Peyer's patch (tissue), 4 donors: ENCODE results near the gene FBXW9. TPM values are rescaled to one million over a fixed set of nuclear protein-coding genes. Genes with fewer than 3 reads are reported as not detected.
A peak's percentile ranks its signal among the peaks of the same experiment; 100 is the strongest.
"Not testable (repeated sequence)": the region's sequence is repeated elsewhere in the genome, so short reads cannot be mapped to it uniquely, and the experiment has no call there.

Experiments used
- DNase-seq, 3 donors: peaks; one replicate each; pipeline ENCODE4 v3.0.0-alpha.2; 2017 to 2019
- H3K27ac ChIP-seq, 4 donors: fragments of 200-600 bp; sonication (generic); one replicate each; pipeline ENCODE4 v1.5.1; 2016 to 2019
- H3K27me3 ChIP-seq, 2 donors: fragments of 200-600 bp; sonication (generic); one replicate each; pipeline ENCODE4 v1.5.1; 2019
- H3K36me3 ChIP-seq, 3 donors: fragments of 200-600 bp; sonication (generic); one replicate each; pipeline ENCODE4 v1.5.1; 2016 to 2019
- H3K4me1 ChIP-seq, 4 donors: fragments of 200-600 bp; sonication (generic); one replicate each; pipeline ENCODE4 v1.5.1; 2016 to 2019
- H3K4me3 ChIP-seq, 4 donors: fragments of 200-600 bp; sonication (generic); 1 replicate in 3 of 4; 2 replicates in 1 of 4; pipeline ENCODE4 v1.5.1; 2016 to 2019; ENCODE audit warnings: mild to moderate bottlenecking in 1 of 4
- H3K9me3 ChIP-seq, 4 donors: fragments of 200-600 bp; sonication (generic); one replicate each; pipeline ENCODE4 v1.5.1; 2016 to 2019; ENCODE audit warnings: mild to moderate bottlenecking in 1 of 4
- POLR2A ChIP-seq, 2 donors: fragments of 450-650 bp; IDR thresholded peaks; one replicate each; pipeline ENCODE4 v1.5.1; 2017; ENCODE audit warnings: antibody characterized with exemption in 2 of 2, mild to moderate bottlenecking in 2 of 2, moderate library complexity in 2 of 2
- total RNA-seq, 4 donors: library from RNA; depleted of rRNA; stranded (reverse); fragments of >200 nt; gene quantifications; one replicate each; pipeline ENCODE4 v1.1.0, GENCODE V29; 2016
- TF ChIP-seq, protein P1 (sequence below), 6 experiments: fragments of 450-650 bp in 4 of 6; fragments of 200-600 bp in 2 of 6; sonication (generic) in 1 of 6; IDR thresholded peaks; one replicate each; pipeline ENCODE4 v1.5.1; 2017 to 2019; ENCODE audit warnings: antibody characterized with exemption in 6 of 6, mild to moderate bottlenecking in 3 of 6, moderate library complexity in 1 of 6

The FBXW9 gene
- total RNA-seq, 4 donors from 2014 or later, result 6.3 to 9.9 (median 7.0) TPM; not detected in 1

DNA sequence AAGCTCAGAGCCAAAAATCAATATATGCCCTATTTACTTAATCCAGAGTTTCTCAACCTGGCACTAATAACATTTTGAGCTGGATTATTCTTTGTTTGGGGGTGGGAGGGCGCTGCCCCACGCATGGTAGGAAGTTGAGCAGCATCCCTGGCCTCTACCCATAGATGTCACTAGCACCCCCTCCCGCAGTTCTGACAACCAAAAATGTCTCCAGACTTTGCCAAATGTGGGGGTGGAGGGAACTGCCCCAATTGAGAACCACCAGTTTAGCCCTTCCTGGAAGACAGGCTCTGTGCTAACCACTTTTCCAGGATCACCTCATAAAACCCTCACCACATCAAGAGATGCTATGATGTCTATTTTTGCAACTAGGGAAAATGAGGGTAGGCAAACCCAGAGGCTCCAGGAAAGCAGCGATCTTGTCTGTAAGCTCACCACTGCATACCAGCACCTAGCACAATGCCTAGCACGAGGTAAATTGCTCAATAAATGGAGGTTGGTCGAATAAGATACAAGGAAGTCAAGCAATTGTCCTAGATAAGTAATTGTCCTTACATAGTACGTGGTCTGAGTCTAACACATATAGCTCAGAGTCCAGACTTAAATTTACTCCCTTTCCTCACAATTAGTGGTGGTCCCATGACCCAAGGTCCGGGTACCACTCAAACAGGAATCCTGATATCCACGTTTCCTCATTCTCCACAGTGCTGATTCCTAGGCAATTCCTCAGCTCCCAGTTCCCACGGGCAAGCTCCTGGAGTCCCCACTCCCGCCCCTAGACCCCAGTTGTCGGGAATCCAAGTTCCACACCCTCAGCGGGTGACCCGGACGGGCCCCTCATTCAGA is 37.2 kb upstream of the FBXW9 start:
- peak overlapping the region; percentile 65 to 97 (median 90) for H3K4me3 ChIP-seq
- H3K27me3 ChIP-seq, result no peaks in the 10 kb centered on the region
- peaks cover 0 to 47% (median 29%) of the 10 kb centered on the region in 4 donors for H3K4me1 ChIP-seq
- H3K36me3 ChIP-seq, result peaks cover 0 to 30% (median 0%) of the 10 kb centered on the region in 3 donors
- H3K27ac ChIP-seq, result peak overlapping the region; percentile 89 to 98 (median 94)
- peak in 1 of 2 donors; percentile 8 for TF ChIP-seq POLR2A (IDR thresholded peaks at IDR 0.05)
- TF ChIP-seq, protein P1, sequence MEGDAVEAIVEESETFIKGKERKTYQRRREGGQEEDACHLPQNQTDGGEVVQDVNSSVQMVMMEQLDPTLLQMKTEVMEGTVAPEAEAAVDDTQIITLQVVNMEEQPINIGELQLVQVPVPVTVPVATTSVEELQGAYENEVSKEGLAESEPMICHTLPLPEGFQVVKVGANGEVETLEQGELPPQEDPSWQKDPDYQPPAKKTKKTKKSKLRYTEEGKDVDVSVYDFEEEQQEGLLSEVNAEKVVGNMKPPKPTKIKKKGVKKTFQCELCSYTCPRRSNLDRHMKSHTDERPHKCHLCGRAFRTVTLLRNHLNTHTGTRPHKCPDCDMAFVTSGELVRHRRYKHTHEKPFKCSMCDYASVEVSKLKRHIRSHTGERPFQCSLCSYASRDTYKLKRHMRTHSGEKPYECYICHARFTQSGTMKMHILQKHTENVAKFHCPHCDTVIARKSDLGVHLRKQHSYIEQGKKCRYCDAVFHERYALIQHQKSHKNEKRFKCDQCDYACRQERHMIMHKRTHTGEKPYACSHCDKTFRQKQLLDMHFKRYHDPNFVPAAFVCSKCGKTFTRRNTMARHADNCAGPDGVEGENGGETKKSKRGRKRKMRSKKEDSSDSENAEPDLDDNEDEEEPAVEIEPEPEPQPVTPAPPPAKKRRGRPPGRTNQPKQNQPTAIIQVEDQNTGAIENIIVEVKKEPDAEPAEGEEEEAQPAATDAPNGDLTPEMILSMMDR (IDR thresholded peaks at IDR 0.05), result peak in 1 of 6 experiments; percentile 22
- H3K9me3 ChIP-seq, result no peaks in the 10 kb centered on the region
- peak in 1 of 3 donors; percentile 41 for DNase-seq

DNA sequence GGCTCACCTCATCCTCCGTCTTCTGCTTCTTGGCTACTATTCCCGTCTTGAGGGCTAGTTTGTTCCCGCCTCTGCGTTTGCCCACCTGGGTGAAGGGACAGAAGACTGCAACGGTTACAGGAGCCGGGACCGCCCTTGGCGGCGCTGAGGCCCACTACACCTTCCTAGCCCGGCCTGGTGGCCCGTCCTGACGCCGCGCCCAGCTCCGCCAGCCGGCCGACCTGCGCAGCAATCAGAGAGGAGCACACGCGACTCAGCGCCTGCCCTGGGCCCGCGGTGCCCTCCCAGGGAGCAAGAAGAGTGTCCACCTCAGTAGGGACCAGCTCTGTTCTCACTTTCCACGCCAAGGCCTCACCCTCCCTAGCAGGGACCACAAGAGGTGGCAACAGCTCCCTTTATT is 34.9 kb upstream of the FBXW9 start:
- DNase-seq, result no peak
- H3K36me3 ChIP-seq, result peaks cover 0 to 41% (median 0%) of the 10 kb centered on the region in 3 donors
- H3K27me3 ChIP-seq, result no peaks in the 10 kb centered on the region
- no peak overlapping the region for H3K4me3 ChIP-seq
- H3K27ac ChIP-seq, result no peak overlapping the region
- TF ChIP-seq, protein P1 (IDR thresholded peaks at IDR 0.05), result no peak
- no peak for TF ChIP-seq POLR2A (IDR thresholded peaks at IDR 0.05)
- H3K9me3 ChIP-seq, result no peaks in the 10 kb centered on the region
- peaks cover 0 to 34% (median 22%) of the 10 kb centered on the region in 4 donors for H3K4me1 ChIP-seq

DNA sequence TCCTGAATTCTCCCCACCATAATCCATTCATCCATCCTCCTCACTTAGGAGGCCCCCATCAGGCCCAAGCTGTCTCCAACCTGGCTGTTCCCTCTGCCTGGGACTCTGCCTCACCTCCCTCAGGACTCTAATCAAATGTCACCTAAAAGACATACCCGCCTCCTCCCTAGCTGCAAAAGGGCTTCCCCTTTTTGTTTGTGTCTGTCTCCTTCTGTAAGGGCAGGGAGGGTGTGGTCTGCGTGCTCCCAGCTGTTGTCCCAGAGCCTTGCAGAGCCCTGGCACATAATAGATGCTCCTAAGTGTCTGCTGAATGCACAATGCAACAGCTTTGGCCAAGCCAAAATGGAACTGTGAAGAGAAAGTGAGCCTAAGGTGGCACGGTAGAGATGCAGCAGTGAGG is 33.6 kb upstream of the FBXW9 start:
- Histone ChIP-seq H3K9me3 (no peaks in the 10 kb centered on the region), H3K36me3 (peaks cover 0 to 41% (median 0%) of the 10 kb centered on the region in 3 donors), H3K4me3 (no peak overlapping the region), H3K4me1 (peaks cover 0 to 31% (median 19%) of the 10 kb centered on the region in 4 donors), H3K27ac (no peak overlapping the region), H3K27me3 (no peaks in the 10 kb centered on the region)
- TF ChIP-seq, protein P1 (IDR thresholded peaks at IDR 0.05), result no peak
- TF ChIP-seq POLR2A (IDR thresholded peaks at IDR 0.05), result no peak
- no peak for DNase-seq

DNA sequence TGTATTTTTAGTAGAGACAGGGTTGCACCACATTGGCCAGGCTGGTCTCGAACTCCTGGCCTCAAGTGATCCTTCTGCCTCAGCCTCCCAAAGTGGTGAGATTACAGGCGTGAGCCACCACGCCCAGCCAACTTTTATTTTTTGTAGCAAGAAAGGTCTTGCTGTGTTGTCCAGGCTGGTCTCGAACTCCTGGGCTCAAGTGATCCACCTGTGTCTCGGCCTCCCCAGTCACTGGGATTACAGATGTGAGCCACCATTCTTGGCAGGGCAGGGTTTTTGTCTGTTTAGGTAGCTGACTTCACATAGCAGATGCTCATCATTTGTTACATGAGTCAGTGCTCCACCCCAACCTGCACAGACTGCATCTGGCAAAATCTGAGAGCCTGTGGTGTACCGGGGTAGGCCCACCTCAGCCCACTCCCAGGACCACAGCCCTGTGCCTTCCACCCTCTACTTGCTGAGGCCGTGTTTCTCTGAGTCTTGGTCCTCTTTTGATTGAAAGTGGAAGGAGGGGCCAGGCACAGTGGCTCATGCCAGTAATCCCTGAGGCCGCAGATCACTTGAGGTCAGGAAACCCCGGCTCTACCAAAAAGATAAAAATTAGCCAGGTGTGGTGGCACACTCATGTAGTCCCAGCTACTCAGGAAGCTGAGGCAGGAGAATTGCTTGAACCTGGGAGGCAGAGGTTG is 31.5 kb upstream of the FBXW9 start:
- DNase-seq, result no peak
- no peak overlapping the region for H3K27ac ChIP-seq
- H3K4me3 ChIP-seq, result no peak overlapping the region
- peaks cover 0 to 41% (median 0%) of the 10 kb centered on the region in 3 donors for H3K36me3 ChIP-seq
- TF ChIP-seq, protein P1 (IDR thresholded peaks at IDR 0.05), result no peak
- no peak for TF ChIP-seq POLR2A (IDR thresholded peaks at IDR 0.05)
- no peaks in the 10 kb centered on the region for H3K27me3 ChIP-seq
- H3K4me1 ChIP-seq, result peaks cover 0 to 38% (median 12%) of the 10 kb centered on the region in 4 donors
- no peaks in the 10 kb centered on the region for H3K9me3 ChIP-seq

DNA sequence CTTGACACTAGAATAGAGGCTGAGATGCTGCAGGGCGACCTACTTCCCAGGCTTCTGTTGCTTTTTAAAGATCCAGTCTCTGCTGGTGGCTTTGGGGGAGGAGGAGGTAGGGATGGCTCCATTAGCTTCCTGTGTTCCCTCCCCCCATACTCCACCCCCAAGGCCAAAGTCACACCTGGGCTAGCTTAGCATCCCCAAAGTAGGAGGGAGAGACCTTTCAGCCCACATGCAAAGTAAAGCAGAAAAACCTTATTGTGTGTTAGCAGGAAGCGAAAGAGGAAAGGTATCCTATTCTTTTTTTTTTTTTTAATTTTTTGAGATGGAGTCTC is 30.5 kb upstream of the FBXW9 start:
- Histone ChIP-seq H3K27me3 (no peaks in the 10 kb centered on the region), H3K9me3 (no peaks in the 10 kb centered on the region), H3K27ac (no peak overlapping the region), H3K4me1 (peaks cover 0 to 30% (median 5%) of the 10 kb centered on the region in 4 donors), H3K4me3 (no peak overlapping the region), H3K36me3 (peaks cover 0 to 41% (median 0%) of the 10 kb centered on the region in 3 donors)
- no peak for DNase-seq
- TF ChIP-seq, protein P1 (IDR thresholded peaks at IDR 0.05), result no peak
- no peak for TF ChIP-seq POLR2A (IDR thresholded peaks at IDR 0.05)

DNA sequence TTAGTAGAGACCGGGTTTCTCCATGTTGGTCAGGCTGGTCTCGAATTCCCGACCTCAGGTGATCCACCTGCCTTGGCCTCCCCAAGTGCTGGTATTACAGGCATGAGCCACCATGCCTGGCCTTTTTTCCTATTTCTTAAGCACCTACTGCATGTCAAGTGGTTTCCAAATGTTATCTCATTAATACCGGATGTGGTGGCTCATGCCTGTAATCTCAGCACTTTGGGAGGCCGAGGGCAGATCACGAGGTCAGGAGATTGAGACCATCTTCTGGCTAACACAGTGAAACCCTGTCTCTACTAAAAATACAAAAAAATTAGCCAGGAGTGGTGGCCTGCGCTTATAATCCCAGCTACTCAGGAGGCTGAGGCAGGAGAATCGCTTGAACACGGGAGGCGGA is 29.2 kb upstream of the FBXW9 start:
- not testable (repeated sequence) for H3K27me3 ChIP-seq, H3K4me3 ChIP-seq, DNase-seq, H3K27ac ChIP-seq, H3K9me3 ChIP-seq
- Histone ChIP-seq H3K36me3 (peaks cover 0 to 30% (median 0%) of the 10 kb centered on the region in 3 donors), H3K4me1 (peaks cover 0 to 21% (median 11%) of the 10 kb centered on the region in 4 donors)
